LNCAP (cell line): ENCODE measurements around the gene MPPED2.

Experiments
- TF ChIP-seq, protein P1 (sequence below): fragments of 450-650 bp; IDR thresholded peaks from 2 replicates; pipeline ENCODE4 v1.5.1; 2017; ENCODE audit warnings: mild to moderate bottlenecking

MPPED2 gene

DNA sequence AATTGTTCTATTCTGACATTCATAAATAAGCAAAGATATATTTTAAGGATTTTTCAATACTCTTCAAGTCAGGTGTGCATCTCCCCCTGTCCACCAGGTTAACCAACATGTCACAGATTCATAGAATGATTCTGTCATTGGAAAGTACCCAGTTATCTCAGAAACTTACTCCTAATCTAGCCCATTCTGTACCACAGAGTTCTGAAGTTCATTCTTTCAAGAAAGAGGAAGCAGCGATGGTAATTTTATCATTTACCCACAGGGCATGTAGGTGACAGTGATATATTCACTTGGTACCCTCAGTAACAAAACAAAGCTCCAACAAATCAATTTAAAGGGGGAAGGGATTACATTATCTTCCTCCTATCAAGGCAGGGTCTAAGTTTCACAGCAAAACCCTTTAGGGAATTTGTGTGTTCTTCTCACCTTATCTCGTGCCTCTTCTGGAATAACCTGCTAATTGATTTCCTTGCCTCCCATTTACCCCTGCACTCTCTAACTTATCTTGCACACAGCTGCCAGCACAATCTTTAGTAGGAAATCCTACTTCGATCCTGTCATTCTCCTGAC, 19.0 kb upstream of the MPPED2 start:
- TF ChIP-seq, protein P1, sequence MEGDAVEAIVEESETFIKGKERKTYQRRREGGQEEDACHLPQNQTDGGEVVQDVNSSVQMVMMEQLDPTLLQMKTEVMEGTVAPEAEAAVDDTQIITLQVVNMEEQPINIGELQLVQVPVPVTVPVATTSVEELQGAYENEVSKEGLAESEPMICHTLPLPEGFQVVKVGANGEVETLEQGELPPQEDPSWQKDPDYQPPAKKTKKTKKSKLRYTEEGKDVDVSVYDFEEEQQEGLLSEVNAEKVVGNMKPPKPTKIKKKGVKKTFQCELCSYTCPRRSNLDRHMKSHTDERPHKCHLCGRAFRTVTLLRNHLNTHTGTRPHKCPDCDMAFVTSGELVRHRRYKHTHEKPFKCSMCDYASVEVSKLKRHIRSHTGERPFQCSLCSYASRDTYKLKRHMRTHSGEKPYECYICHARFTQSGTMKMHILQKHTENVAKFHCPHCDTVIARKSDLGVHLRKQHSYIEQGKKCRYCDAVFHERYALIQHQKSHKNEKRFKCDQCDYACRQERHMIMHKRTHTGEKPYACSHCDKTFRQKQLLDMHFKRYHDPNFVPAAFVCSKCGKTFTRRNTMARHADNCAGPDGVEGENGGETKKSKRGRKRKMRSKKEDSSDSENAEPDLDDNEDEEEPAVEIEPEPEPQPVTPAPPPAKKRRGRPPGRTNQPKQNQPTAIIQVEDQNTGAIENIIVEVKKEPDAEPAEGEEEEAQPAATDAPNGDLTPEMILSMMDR, result no peak

DNA sequence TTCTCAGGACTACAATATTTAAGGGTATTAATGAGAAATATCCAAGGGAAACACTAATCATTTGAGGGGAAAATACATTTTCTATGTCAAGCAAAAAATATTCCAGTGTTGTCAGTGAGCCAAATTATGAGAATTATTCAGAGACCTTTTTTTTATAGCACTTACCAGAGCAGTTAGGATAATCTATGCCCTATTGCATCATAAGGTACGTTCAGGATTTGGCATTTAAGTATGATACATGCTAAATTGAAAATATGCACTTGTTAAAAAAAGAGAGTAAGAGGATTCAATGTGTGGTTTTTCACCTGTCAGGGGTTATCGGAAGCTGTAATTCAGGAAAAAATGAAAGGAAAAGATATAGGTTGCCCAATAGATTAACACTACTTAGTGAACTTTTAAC, 17.2 kb upstream of the MPPED2 start:
- TF ChIP-seq, protein P1, result no peak

DNA sequence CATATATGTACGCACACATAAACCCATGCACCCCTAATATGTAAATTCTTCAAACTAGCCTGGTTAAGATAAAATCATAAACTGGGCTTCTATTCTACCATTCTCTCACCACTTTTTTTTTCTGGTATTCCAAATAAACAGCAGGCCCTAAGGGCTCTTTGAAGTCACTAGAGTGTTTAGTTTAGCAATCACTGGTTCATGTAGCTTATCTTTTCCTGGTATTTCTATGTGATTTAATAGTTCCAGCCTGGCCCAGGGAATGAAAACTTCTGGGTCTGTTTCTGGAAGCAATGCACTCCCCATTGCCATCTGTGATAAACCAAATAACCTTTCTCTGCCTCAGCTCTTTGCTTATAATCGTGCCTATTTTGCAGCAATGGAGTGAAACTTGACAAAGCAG, 10.7 kb upstream of the MPPED2 start:
- TF ChIP-seq, protein P1, result no peak

DNA sequence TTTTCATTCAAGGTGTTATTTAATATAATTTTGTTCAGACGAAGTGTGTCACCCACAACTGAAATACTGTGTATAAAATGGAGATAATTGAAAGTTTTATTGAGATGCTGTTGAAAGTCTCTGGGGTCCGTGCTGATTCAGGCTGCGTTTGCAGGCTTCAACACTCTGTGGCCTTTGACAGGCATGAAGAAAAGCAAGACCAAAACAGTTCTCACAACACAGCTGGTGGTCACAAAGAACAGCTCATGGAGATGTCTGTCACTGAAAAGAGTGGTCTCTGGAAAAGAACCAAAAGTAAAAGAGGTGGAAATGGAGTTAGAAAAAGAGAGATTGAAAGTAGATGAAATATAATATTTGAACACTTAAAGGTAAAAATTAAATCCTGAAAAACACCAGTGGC, 9.8 kb upstream of the MPPED2 start:
- TF ChIP-seq, protein P1, result no peak

DNA sequence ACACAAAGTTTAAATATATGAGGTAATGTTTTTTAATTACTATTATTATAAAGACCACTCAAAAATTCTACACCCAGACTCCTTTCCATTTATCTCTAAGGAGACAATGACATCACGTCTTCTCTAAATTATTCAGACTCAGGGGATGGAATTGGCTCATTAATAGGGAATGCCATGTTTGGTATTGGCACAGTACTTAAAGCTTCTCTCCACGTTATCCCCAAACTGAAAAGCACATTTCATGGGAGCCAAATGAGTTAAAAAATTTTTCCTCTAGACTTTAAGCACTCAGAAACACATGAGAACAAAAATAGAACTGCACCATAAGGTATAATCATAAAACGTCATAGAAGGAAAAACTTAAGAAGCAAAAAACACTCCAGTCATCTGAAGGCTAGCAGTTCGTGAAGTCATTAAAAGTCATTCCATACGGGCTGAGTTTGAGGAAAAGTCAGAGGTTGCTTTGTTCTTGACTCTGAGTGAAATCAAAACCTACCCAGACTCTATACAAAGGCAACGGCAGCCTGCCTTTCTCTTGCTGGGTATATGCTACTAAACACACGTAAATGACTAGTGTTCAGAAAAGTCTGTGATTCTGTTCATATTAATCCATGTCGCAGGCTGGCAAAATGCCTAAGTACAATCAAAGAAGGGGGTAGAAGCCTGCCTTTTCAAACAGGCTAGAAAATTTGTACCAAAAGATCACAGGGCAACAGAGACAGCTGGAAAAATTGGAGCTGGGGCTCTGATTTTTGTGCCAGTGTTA, 8.7 kb upstream of the MPPED2 start:
- TF ChIP-seq, protein P1, result no peak

DNA sequence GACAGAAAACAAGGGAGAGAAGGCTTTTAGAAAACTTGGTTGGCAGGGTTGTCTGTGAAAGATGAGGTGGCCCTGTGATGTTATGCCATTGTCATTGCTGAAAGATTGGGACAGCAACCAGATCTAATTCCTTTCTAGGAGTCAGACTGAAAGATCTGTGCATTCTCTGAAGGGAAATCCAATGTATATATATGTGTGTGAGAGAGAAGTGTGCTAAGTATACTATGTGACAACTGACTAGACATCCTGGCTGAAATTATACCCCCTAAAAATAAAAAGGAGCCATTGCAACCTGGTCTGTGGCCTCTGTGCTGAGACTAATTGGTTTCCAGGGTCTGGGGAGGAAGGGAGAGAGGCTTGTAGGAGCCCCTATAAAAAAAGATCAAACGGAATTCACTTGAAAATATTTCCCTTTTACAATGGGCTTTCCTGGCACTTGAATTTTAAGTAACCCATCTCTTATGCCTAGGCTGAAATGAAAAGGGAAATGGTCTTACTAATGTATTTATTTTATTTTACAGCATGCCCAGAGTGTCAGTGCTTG, 1.2 kb upstream of the MPPED2 start:
- TF ChIP-seq, protein P1, result no peak

DNA sequence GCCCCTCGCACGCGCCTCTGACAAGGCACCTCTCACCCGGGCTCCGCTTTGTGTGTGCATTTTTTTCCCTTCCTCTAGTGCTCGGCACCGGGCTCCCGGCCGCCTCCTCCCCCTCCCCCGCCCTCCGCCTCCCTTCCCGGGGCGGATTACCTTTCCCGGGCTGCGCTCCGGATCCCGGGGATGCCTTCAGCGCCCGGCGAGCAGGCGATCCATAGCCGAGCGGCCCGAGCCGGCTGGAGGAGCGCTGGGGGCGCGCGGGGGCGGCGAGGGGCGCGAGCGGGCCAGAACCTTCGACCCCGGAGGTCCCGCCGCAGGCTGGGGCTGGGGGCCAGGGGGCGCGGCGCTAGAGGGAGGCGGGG, 282 bp downstream of the MPPED2 start:
- TF ChIP-seq, protein P1, result no peak
